Activated T-helper 1 cell treated with Interleukin-2 at 50 U/mL for 16 hours (primary cell): Measurements from ENCODE around the gene NUDT3.
"Not testable (repeated sequence)": the region's sequence is repeated elsewhere in the genome, so short reads cannot be mapped to it uniquely, and the experiment has no call there.

Source experiments
- DNase-seq: peaks from one replicate; pipeline ENCODE4 v3.0.0-alpha.2; 2020; ENCODE audit warnings: low read depth

NUDT3 gene

DNA sequence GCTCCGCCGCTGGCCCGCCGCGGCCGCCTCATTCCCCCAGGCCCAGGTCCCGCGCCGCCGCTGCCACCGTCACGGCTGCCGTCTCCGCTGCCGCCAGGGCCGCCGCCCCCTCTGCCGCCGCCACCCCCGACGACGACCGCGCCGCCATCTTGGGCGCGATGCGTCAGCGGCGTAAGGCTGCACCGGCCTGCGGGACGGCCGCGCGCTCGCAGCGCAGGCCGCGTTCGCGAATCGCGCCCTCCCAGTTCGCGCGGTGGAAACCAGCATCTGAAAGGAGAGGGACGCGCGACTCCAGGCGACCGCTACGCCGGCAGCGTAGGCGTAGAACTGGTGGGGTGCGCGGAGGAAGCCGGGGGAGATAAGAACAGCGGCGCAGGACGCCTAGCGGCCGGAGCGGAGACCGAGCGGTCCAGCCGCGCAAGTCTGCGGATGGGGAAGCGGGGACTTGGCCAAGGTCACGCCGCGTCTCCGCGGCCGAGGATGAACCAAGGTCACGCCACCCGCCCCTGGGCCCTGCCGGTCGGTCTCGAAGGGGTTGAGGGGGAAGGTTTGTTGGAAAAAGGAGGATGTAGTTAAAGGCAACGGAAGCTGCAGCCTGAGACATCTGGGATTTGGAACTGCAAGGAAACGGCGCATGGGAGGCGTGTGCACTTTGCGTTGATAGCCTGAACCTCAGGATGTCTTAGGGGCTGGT is at the start of gene NUDT3:
Gene NUDT3 (minus strand): TSS at position 173 of the 694 bp plus-strand sequence. CDS start 307 bp downstream, outside the sequence.
- peak; percentile 90 for DNase-seq

DNA sequence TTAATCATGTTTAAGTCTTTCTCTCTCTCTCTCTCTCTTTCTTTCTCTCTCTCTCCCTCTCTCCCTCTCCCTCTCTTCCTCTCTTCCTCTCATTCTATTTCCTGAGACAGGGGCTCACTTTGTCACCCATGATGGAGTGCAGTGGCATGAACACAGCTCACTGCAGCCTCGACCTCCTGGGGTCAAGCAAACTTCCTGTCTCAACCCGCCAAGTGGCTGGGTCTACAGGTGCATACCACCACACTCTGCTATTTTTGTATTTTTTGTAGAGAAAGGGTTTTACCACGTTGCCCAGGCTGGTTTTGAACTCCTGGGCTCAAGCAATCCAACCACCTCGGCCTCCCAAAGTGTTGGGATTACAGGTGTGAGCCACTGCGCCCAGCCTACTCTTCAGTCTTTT is 49.1 kb upstream of the NUDT3 start:
- DNase-seq: no peak

- no peak for DNase-seq
Observed at GRCh38 chr6:34439442-34439841, 47.0 kb upstream of the NUDT3 start.

DNA sequence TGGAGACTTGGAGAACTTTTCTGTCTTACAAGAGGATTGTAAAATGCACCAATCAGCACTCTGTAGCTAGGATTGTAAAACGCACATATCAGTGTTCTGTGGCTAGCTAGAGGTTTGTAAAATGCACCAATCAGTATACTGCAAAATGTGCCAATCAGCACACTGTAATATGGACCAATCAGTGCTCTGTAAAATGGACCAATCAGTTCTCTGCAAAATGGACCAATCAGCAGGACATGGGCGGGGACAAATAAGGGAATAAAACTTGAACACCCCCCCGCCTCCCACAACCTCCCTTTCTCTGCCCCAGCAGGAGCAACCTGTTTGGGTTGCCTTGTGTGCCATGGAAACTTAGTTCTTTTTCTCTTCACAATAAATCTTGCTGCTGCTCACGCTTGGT is 46.2 kb upstream of the NUDT3 start:
- DNase-seq: no peak

- DNase-seq: no peak
Observed at GRCh38 chr6:34437644-34437970, 45.1 kb upstream of the NUDT3 start.

- no peak for DNase-seq
Observed at GRCh38 chr6:34436803-34437643, 44.6 kb upstream of the NUDT3 start.

GRCh38 chr6:34435916-34436315 is 43.4 kb upstream of the NUDT3 start:
- no peak for DNase-seq

DNA sequence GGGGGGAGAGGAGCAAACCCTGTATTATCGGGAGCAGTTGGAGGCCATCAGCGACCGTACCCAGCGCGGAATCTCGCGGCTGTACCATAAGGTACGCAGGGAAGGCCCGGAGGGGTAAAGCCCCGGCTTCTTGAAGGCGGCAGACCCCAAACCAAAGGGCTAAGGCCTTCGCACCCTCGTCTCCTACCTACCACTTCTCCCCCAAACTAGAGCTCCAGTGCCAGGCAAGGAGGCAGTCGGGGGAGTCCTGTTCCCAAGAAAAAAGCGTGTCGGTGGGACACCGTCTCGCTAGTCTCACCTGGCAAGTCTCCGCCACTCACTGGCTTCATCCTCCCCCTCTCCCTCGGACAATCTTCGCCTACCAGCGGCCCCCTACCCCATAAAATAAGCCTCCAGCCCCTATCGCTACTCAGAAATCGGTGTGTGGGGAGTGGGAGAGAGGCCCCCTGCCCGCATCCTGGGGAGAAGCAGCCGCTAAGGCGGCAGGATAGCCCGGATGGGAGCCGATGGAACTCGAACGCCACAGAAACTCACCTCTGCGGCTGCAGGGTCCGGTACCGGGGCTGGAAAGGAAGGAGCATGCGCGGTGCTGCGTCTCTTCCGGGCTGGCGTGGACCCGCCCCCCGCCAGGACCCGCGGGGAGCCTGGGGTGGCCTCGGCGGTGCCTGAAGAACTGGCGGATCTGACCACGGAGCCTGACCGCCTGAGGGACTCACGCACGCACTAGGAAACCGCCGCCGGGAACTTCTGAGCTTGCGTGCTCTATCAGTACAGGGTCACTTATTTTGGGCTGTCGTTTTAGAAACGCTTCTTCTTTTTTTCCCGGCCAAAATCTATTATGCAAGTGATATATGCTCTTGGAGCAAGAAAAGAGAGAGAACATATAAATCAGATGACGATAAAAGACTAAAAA is 33.3 kb upstream of the NUDT3 start, which contains the start of gene RPS10:
Gene RPS10 (minus strand): TSS at position 572 of the 913 bp plus-strand sequence. CDS start 848 bp downstream, outside the sequence.
- peak; percentile 86 for DNase-seq

DNA sequence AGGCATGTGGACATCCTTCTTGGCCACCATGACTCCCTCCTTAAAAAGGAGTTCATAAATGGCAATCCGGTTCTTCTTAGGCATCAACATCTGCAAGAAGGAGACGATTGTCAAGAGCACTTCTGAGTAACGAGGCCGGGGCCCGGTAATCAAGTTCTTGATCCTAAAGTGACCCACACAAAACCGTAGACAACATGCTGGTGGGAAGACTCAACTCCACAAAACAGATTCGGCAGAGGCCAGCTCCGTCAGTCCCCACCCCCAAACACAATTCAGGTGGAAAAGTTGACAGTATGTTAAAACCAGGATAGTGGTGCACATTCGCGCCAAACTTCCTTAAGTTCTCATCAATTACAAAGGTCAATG is 32.6 kb upstream of the NUDT3 start:
- no peak for DNase-seq

- no peak for DNase-seq
Observed at GRCh38 chr6:34424200-34425131, 32.0 kb upstream of the NUDT3 start.

GRCh38 chr6:34423254-34423653 is 30.8 kb upstream of the NUDT3 start:
- no peak for DNase-seq

- DNase-seq: no peak
Observed at GRCh38 chr6:34418367-34418766, 25.9 kb upstream of the NUDT3 start.

GRCh38 chr6:34416877-34417371 is 24.5 kb upstream of the NUDT3 start:
- DNase-seq: no peak

GRCh38 chr6:34414999-34415858 is 22.8 kb upstream of the NUDT3 start:
- DNase-seq: peak; percentile 15

DNA sequence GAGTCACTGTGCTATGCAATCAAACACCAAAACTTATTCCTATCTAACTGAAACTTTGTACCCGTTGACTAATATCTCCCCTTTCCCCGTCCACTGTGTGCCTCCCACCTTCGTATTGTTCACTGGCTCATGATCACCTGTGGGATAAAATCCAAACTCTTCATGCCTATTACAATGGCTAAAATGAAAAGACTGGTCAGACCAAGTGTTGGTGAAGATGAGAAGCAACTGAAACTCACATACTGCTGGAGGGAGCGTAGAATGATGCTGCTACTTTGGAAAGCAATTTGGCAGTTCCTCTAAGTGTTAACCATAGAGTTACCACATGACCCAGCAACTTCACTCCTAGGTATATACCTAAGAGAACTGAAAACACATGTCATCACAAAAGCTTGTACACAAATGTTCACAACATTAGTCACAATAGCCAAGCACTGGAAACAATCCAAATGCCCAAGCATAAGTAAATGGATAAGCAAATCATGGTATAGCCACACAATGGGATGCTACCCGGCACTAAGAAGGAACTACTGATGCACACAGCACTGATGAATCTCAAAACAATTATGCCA is 20.3 kb upstream of the NUDT3 start:
- DNase-seq: no peak

DNA sequence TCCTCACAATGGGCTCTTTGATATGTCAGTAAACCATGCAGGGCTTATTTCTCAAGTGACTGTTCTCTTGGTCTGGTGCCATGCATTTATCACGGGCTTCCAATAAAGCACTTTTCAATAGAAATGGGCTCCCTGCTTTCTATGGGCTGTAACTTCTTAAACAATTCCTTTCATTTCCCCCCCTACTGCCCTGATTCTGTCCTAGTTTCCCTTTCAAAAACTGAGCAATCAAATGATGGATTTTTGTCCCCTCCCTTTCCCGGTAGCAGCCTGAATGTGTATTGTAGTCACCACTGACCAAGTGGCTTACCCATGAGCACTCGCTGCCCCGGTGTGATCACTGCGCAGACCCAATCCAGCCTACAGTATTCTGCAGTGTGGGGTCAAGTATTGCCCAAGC is 19.5 kb upstream of the NUDT3 start:
- no peak for DNase-seq

GRCh38 chr6:34407915-34408314 is 15.4 kb upstream of the NUDT3 start:
- not testable (repeated sequence) for DNase-seq

- DNase-seq: no peak
Observed at GRCh38 chr6:34396518-34396917, 4.0 kb upstream of the NUDT3 start.

GRCh38 chr6:34393966-34394305 is 1.5 kb upstream of the NUDT3 start:
- DNase-seq: no peak
